Mesendoderm (in vitro differentiated cells): Measurements from ENCODE around the gene C15orf62.

Experiments
- DNase-seq: peaks from one replicate; pipeline ENCODE4 v3.0.0; 2013
- H2AK5ac ChIP-seq: 2 replicates; pipeline ENCODE4 v1.6.1; 2013; ENCODE audit warnings: low read length, inconsistent platforms
- H2BK120ac ChIP-seq: 2 replicates; pipeline ENCODE4 v1.6.1; 2013; ENCODE audit warnings: low read depth, mild to moderate bottlenecking, low read length, moderate library complexity, mixed read lengths
- H2BK15ac ChIP-seq: replicated peaks from 2 replicates; pipeline ENCODE4 v1.6.1; 2013; ENCODE audit warnings: low read depth, mild to moderate bottlenecking, moderate library complexity
- H2BK5ac ChIP-seq: 2 replicates; pipeline ENCODE4 v1.6.1; 2013; ENCODE audit warnings: low read length, inconsistent platforms
- H3K18ac ChIP-seq: 2 replicates; pipeline ENCODE4 v1.6.1; 2013; ENCODE audit warnings: mild to moderate bottlenecking, low read length, mixed read lengths
- H3K23ac ChIP-seq: one replicate; pipeline ENCODE4 v1.6.1; 2013; ENCODE audit warnings: low read length
- H3K27ac ChIP-seq: 2 replicates; pipeline ENCODE4 v1.5.1; 2013; ENCODE audit warnings: low read depth, mild to moderate bottlenecking, inconsistent platforms, low read length, moderate library complexity
- H3K27me3 ChIP-seq: 2 replicates; pipeline ENCODE4 v1.6.1; 2013; ENCODE audit warnings: low read length, control low read depth, mild to moderate bottlenecking, inconsistent platforms; ENCODE audit not compliant: insufficient read depth, poor library complexity
- H3K36me3 ChIP-seq: 2 replicates; pipeline ENCODE4 v1.6.1; 2013; ENCODE audit warnings: low read length, inconsistent platforms; ENCODE audit not compliant: control insufficient read depth, insufficient read depth
- H3K4ac ChIP-seq: one replicate; pipeline ENCODE4 v1.6.1; 2013; ENCODE audit warnings: low read depth, mild to moderate bottlenecking, low read length, moderate library complexity
- H3K4me1 ChIP-seq: 2 replicates; pipeline ENCODE4 v1.6.1; 2013; ENCODE audit warnings: low read depth, low read length, inconsistent platforms; ENCODE audit not compliant: control insufficient read depth
- H3K4me2 ChIP-seq: 2 replicates; pipeline ENCODE4 v1.6.1; 2013; ENCODE audit warnings: low read length
- H3K4me3 ChIP-seq: 2 replicates; pipeline ENCODE4 v1.5.1; 2013; ENCODE audit warnings: mild to moderate bottlenecking, low read length
- H3K56ac ChIP-seq: one replicate; pipeline ENCODE4 v1.6.1; 2013; ENCODE audit warnings: low read length
- H3K79me1 ChIP-seq: 2 replicates; pipeline ENCODE4 v1.6.1; 2013; ENCODE audit warnings: low read length, inconsistent platforms
- H3K79me2 ChIP-seq: 2 replicates; pipeline ENCODE4 v1.6.1; 2013; ENCODE audit warnings: mild to moderate bottlenecking, low read length; ENCODE audit not compliant: control insufficient read depth, insufficient read depth
- H3K9ac ChIP-seq: 2 replicates; pipeline ENCODE4 v1.6.1; 2013; ENCODE audit warnings: low read length, inconsistent platforms
- H4K5ac ChIP-seq: one replicate; pipeline ENCODE4 v1.6.1; 2013; ENCODE audit warnings: low read length
- H4K8ac ChIP-seq: one replicate; pipeline ENCODE4 v1.6.1; 2013; ENCODE audit warnings: low read depth, mild to moderate bottlenecking, control low read depth, low read length, moderate library complexity
- WGBS: extraction: QIAGEN DNeasy Blood & Tissue Kit; methylation state at CpG from one replicate; pipeline ENCODE4 v1.1.7; 2013; ENCODE audit warnings: low lambda C conversion rate, missing lambda C conversion rate; ENCODE audit not compliant: insufficient coverage; ENCODE audit errors: extremely low coverage; 5-methylcytosine and 5-hydroxymethylcytosine counted together

C15orf62 gene

GRCh38 chr15:40771242-40771641 is 1.5 kb downstream of the C15orf62 start:
- no CpG with 5 or more reads among the region's 5 CpGs for WGBS
- no peaks in the 10 kb centered on the region for H3K27me3 ChIP-seq
- no peak overlapping the region for H2BK15ac ChIP-seq
- no peak overlapping the region for H3K23ac ChIP-seq
- H3K4me1 ChIP-seq = peaks cover 3% of the 10 kb centered on the region
- H3K4me3 ChIP-seq = no peak overlapping the region
- peaks cover 4% of the 10 kb centered on the region for H3K36me3 ChIP-seq
- DNase-seq = no peak
- no peak overlapping the region for H3K18ac ChIP-seq
- H4K8ac ChIP-seq = no peak overlapping the region
- no peak overlapping the region for H3K27ac ChIP-seq
- no peaks in the 10 kb centered on the region for H3K79me2 ChIP-seq
- H2AK5ac ChIP-seq = no peak overlapping the region
- no peak overlapping the region for H4K5ac ChIP-seq
- no peak overlapping the region for H2BK5ac ChIP-seq
- no peak overlapping the region for H2BK120ac ChIP-seq
- no peak overlapping the region for H3K9ac ChIP-seq
- H3K79me1 ChIP-seq = no peaks in the 10 kb centered on the region
- H3K4ac ChIP-seq = no peak overlapping the region
- no peak overlapping the region for H3K4me2 ChIP-seq
- no peak overlapping the region for H3K56ac ChIP-seq

- Histone ChIP-seq H3K18ac (no peak overlapping the region), H3K27me3 (no peaks in the 10 kb centered on the region), H3K4me2 (no peak overlapping the region), H3K56ac (no peak overlapping the region), H3K79me2 (no peaks in the 10 kb centered on the region), H3K4me3 (no peak overlapping the region), H2AK5ac (no peak overlapping the region), H3K4ac (no peak overlapping the region), H4K8ac (no peak overlapping the region), H2BK5ac (no peak overlapping the region), H2BK15ac (no peak overlapping the region), H3K36me3 (peaks cover 5% of the 10 kb centered on the region), H3K9ac (no peak overlapping the region), H2BK120ac (no peak overlapping the region), H3K79me1 (no peaks in the 10 kb centered on the region), H3K4me1 (peaks cover 3% of the 10 kb centered on the region), H3K23ac (no peak overlapping the region), H3K27ac (no peak overlapping the region), H4K5ac (no peak overlapping the region)
- no CpG with 5 or more reads among the region's 13 CpGs for WGBS
- no peak for DNase-seq
These were observed 2.2 kb downstream of the C15orf62 start for GRCh38 chr15:40772014-40772413.

DNA sequence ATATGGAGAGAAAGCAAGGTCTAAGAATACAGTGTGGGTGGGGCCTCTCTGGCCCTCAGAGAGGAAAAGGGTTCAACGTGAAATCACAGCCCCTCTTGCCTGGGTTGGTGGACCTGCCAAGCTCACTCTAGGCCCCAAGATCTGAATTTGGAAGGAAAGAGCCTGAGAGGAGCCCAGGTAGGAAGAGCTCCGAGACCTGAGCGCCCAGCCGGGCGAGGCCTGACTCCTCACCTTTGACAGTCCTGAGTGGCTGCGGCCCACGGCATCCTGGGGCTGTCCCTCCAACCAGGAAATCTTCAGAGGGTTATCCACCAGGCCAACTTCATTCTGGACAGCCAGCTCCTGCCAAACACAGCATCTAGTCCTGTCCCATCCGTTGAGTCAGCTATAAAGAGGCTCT is 3.7 kb downstream of the C15orf62 start:
- H2AK5ac ChIP-seq = no peak overlapping the region
- DNase-seq = no peak
- H4K5ac ChIP-seq = no peak overlapping the region
- no peak overlapping the region for H3K27ac ChIP-seq
- H3K27me3 ChIP-seq = no peaks in the 10 kb centered on the region
- H3K23ac ChIP-seq = no peak overlapping the region
- no peak overlapping the region for H2BK5ac ChIP-seq
- no peak overlapping the region for H3K4me3 ChIP-seq
- no peak overlapping the region for H3K4me2 ChIP-seq
- H3K79me2 ChIP-seq = no peaks in the 10 kb centered on the region
- no CpG with 5 or more reads among the region's 8 CpGs for WGBS
- no peak overlapping the region for H3K56ac ChIP-seq
- no peak overlapping the region for H2BK120ac ChIP-seq
- H3K9ac ChIP-seq = no peak overlapping the region
- H3K4me1 ChIP-seq = no peaks in the 10 kb centered on the region
- H3K79me1 ChIP-seq = no peaks in the 10 kb centered on the region
- H4K8ac ChIP-seq = no peak overlapping the region
- H3K36me3 ChIP-seq = peaks cover 5% of the 10 kb centered on the region
- no peak overlapping the region for H3K4ac ChIP-seq
- H3K18ac ChIP-seq = no peak overlapping the region
- H2BK15ac ChIP-seq = no peak overlapping the region

GRCh38 chr15:40773902-40774301 is 4.1 kb downstream of the C15orf62 start:
- Histone ChIP-seq H4K5ac (no peak overlapping the region), H2BK15ac (no peak overlapping the region), H4K8ac (no peak overlapping the region), H3K27me3 (no peaks in the 10 kb centered on the region), H3K27ac (no peak overlapping the region), H3K18ac (no peak overlapping the region), H3K4me1 (no peaks in the 10 kb centered on the region), H2BK120ac (no peak overlapping the region), H3K23ac (no peak overlapping the region), H3K79me1 (no peaks in the 10 kb centered on the region), H3K79me2 (no peaks in the 10 kb centered on the region), H3K4me3 (no peak overlapping the region), H3K36me3 (peaks cover 5% of the 10 kb centered on the region), H3K4me2 (no peak overlapping the region), H3K9ac (no peak overlapping the region), H3K4ac (no peak overlapping the region), H2AK5ac (no peak overlapping the region), H2BK5ac (no peak overlapping the region), H3K56ac (no peak overlapping the region)
- no peak for DNase-seq
- no CpG with 5 or more reads among the region's 6 CpGs for WGBS

- H3K18ac ChIP-seq = no peak overlapping the region
These were observed 5.2 kb downstream of the C15orf62 start for GRCh38 chr15:40775007-40775406.

GRCh38 chr15:40775740-40776536 is 6.2 kb downstream of the C15orf62 start:
- Histone ChIP-seq H3K4me2 (no peak overlapping the region), H3K4me1 (no peaks in the 10 kb centered on the region), H3K79me2 (no peaks in the 10 kb centered on the region), H2BK120ac (no peak overlapping the region), H3K36me3 (peaks cover 5% of the 10 kb centered on the region), H3K18ac (no peak overlapping the region), H3K56ac (no peak overlapping the region), H3K4me3 (no peak overlapping the region), H3K4ac (no peak overlapping the region), H3K9ac (no peak overlapping the region), H2AK5ac (no peak overlapping the region), H4K5ac (no peak overlapping the region), H3K79me1 (no peaks in the 10 kb centered on the region), H2BK5ac (no peak overlapping the region), H4K8ac (no peak overlapping the region), H2BK15ac (no peak overlapping the region), H3K23ac (no peak overlapping the region), H3K27ac (no peak overlapping the region), H3K27me3 (no peaks in the 10 kb centered on the region)
- no peak for DNase-seq
- no CpG with 5 or more reads among the region's 14 CpGs for WGBS

More at GRCh38 chr15:40775007-40775406, 5.2 kb downstream of the C15orf62 start:
- H3K4me3 ChIP-seq = no peak overlapping the region
- no peak overlapping the region for H2AK5ac ChIP-seq
- H3K36me3 ChIP-seq = peaks cover 5% of the 10 kb centered on the region
- H2BK5ac ChIP-seq = no peak overlapping the region
- H2BK15ac ChIP-seq = no peak overlapping the region
- no peaks in the 10 kb centered on the region for H3K27me3 ChIP-seq
- no peak overlapping the region for H3K27ac ChIP-seq
- no peak overlapping the region for H3K4ac ChIP-seq
- H2BK120ac ChIP-seq = no peak overlapping the region
- H3K4me2 ChIP-seq = no peak overlapping the region
- no peaks in the 10 kb centered on the region for H3K4me1 ChIP-seq
- no peak overlapping the region for H3K23ac ChIP-seq
- H4K8ac ChIP-seq = no peak overlapping the region
- H3K56ac ChIP-seq = no peak overlapping the region
- no peak overlapping the region for H3K9ac ChIP-seq
- H3K79me1 ChIP-seq = no peaks in the 10 kb centered on the region
- WGBS = no CpG with 5 or more reads among the region's 10 CpGs
- no peak for DNase-seq
- no peaks in the 10 kb centered on the region for H3K79me2 ChIP-seq
- no peak overlapping the region for H4K5ac ChIP-seq
